ENCODE measurements around the gene PLA2R1.

Gene PLA2R1

DNA sequence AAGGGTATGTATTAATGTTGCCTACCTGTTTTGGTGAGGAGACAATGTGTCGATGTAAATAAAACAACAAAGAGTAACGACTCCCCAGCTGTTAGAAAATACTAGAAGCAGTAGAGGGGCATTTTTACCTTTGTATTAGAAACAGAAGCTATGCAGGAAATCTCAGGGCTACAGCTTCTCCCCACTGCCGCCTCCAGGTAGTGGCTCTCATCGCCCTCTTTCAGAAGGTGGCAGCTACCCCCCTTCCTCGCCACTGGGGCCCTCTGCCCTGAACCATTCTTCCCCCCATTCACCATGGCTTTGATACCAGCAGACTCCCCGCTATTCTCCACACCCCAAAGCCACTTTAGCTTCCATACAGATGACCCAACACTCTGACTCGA lies 6.7 kb downstream of the PLA2R1 start:
- no peak overlapping the region for H3K4me3 ChIP-seq (ENCODE audit: low read depth, low read length)
- no peak for DNase-seq (ENCODE audit: low read depth)
- TF ChIP-seq, protein P1, sequence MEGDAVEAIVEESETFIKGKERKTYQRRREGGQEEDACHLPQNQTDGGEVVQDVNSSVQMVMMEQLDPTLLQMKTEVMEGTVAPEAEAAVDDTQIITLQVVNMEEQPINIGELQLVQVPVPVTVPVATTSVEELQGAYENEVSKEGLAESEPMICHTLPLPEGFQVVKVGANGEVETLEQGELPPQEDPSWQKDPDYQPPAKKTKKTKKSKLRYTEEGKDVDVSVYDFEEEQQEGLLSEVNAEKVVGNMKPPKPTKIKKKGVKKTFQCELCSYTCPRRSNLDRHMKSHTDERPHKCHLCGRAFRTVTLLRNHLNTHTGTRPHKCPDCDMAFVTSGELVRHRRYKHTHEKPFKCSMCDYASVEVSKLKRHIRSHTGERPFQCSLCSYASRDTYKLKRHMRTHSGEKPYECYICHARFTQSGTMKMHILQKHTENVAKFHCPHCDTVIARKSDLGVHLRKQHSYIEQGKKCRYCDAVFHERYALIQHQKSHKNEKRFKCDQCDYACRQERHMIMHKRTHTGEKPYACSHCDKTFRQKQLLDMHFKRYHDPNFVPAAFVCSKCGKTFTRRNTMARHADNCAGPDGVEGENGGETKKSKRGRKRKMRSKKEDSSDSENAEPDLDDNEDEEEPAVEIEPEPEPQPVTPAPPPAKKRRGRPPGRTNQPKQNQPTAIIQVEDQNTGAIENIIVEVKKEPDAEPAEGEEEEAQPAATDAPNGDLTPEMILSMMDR (IDR thresholded peaks at IDR 0.05; ENCODE audit: low read depth, low read length, missing control alignments), result no peak

DNA sequence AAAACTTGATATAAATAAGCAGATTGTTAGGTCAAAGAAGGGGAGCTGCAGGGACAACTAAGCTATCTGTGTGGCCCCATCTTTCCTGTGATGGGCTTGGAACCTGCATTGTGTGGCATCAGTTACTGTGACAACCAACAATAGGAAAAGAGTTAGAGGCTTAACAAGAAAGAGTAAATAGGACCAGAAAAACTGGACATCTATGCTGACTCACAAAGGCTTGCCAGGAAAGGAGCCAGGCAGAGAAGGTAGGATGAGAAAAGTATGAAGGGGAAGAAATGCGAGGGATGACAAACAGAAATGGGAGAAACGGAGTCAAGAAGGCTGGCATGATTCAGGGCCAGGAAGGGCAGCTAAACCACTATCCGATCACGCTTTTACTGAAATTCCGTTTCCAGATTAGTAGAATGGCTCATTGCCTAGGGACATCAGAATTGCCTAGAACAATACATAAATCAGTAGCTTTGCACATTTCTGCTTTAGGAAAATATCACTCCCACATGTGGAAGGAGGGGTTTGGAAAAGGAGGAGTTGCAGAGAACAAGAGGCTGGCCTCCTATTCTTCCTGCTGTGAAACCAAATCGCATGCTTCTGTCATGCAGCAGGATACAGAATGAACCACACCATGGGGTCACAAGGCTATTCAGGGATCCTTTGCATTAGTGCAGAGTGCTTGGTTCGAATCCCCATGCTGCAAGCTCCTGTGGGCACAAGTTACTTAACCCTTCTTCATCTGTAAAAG lies 7.3 kb downstream of the PLA2R1 start:
- H3K4me3 ChIP-seq (ENCODE audit: low read depth, low read length), result no peak overlapping the region
- DNase-seq (ENCODE audit: low read depth), result no peak
- TF ChIP-seq, protein P1 (IDR thresholded peaks at IDR 0.05; ENCODE audit: low read depth, low read length, missing control alignments), result no peak

DNA sequence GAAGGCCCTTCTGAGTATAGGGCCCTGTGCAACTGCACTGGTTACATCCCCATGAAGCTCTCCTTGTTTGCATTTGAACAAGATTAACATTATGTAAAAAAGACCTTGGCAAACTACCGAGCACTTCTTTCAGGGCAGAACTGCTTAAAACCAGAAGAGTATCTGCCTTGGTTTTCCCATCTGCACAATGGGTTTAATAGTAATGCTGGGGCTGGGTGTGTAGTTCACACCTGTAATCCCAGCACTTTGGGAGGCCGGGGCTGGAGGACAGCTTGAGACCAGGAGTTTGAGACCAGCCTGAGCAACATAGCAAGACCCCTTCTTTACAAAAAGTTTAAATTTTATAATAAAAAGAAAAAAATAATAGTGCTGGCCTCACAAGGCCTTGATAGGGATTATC lies 8.5 kb downstream of the PLA2R1 start:
- TF ChIP-seq, protein P1 (IDR thresholded peaks at IDR 0.05; ENCODE audit: low read depth, low read length, missing control alignments), result no peak
- no peak overlapping the region for H3K4me3 ChIP-seq (ENCODE audit: low read depth, low read length)
- no peak for DNase-seq (ENCODE audit: low read depth)

DNA sequence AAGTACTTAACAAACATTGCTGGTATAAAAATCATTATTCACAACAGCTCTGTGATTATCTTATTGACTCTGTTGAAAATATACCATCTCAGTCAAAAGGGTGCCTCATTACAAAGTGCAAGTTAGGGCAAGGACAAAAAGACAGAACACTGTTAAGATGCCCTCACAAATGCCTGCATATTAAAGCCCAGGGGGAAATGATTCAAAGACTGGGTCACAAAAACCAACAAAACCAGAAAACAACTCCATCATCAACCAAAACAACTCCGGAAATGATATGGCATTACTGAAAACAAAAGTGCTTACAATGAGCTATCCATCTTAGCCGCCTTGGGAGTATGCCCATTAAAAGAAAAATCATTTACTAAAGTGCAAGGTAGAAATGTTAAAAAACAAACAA lies 9.9 kb downstream of the PLA2R1 start:
- no peak for DNase-seq (ENCODE audit: low read depth)
- TF ChIP-seq, protein P1 (IDR thresholded peaks at IDR 0.05; ENCODE audit: low read depth, low read length, missing control alignments), result no peak
- H3K4me3 ChIP-seq (ENCODE audit: low read depth, low read length), result no peak overlapping the region

DNA sequence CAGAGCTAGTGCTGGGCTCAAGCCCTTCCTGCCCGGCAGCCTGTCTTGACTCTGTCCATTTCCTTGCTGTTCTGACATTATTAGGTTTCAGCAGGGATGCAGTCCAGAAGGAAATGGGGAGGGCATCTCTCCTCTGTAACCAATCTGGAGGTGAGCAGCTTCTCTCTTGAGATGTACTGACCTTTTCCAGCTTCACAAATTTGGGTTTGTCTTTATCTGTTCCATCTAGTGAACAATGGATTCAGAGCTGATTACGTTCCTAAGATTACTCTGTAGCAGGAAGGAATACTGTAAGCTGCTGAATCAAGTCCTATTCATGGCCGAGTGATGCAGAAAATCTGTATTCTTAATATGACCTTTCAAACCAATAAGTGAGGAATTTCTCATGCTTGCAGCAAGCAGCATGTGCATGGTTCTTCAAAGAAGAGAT lies 11.0 kb downstream of the PLA2R1 start:
- DNase-seq (ENCODE audit: low read depth), result no peak
- H3K4me3 ChIP-seq (ENCODE audit: low read depth, low read length), result no peak overlapping the region

DNA sequence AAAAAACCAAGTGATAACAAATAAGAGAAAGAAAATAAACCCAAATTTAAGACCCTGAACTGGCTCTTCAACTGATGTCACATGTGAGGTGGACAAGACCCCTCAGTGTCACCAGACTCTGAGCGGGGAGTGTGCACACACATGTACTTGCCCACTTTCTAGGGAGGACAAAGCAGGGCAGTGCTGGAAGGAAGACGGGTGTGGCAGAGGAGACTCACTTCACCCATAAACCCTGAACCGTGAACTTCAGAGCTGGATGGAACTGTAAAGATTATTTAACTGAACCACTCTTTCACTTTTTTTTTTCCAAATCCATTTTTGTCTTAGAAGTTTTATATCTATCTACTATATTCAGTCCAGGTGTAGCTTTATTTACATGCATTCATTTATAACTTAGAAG lies 12.3 kb downstream of the PLA2R1 start:
- DNase-seq (ENCODE audit: low read depth), result no peak
- TF ChIP-seq, protein P1 (IDR thresholded peaks at IDR 0.05; ENCODE audit: low read depth, low read length, missing control alignments), result no peak
- H3K4me3 ChIP-seq (ENCODE audit: low read depth, low read length), result no peak overlapping the region

More for the DNA sequence above, 11.0 kb downstream of the PLA2R1 start:
- TF ChIP-seq, protein P1 (IDR thresholded peaks at IDR 0.05; ENCODE audit: low read depth, low read length, missing control alignments), result no peak

DNA sequence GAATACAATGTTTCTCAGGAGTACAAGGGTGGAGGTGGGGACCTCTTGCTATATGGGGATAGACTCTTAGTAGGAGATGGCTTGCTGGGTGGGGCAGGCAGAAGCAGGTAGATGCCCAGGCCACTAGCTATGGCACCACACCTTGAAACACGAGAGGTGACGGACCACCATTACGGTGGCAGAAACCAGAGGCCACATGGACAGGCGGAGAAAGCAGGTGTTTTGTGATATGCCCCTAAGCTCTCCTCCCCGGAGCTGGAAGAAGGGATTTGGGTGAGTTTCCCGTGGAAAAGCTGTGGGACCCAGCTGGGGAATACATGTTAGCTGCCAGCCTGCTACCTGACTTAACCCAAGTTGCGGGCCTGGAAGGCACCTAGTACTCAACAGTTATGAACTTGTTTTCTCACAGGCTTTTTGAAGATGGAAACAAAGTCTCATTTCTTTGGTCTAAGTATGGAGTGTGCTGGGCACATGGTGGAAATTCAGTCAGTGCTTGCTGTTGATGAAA lies 16.7 kb downstream of the PLA2R1 start:
- TF ChIP-seq, protein P1 (IDR thresholded peaks at IDR 0.05; ENCODE audit: low read depth, low read length, missing control alignments), result no peak
- DNase-seq (ENCODE audit: low read depth), result no peak
- H3K4me3 ChIP-seq (ENCODE audit: low read depth, low read length), result no peak overlapping the region
